Skeletal muscle cell (primary cell): Measurements from ENCODE around the gene CD40.
A peak's percentile ranks its signal among the peaks of the same experiment; 100 is the strongest.

Experiments
- DNase-seq: peaks from one replicate; pipeline ENCODE4 v3.0.0-alpha.2; 2010; ENCODE audit warnings: low read depth
- H3K4me3 ChIP-seq: 2 replicates; pipeline ENCODE4 v1.5.1; 2011; ENCODE audit warnings: low read depth, mild to moderate bottlenecking, control low read depth, low read length, moderate library complexity

The CD40 gene

GRCh38 chr20:46164254-46164653, 46.1 kb downstream of the CD40 start:
- H3K4me3 ChIP-seq: no peak overlapping the region
- DNase-seq: no peak

- no peak for DNase-seq
Measured at GRCh38 chr20:46167080-46167479, 49.0 kb downstream of the CD40 start.

GRCh38 chr20:46168438-46168837, 50.3 kb downstream of the CD40 start:
- no peak overlapping the region for H3K4me3 ChIP-seq

More at GRCh38 chr20:46167080-46167479, 49.0 kb downstream of the CD40 start:
- H3K4me3 ChIP-seq: no peak overlapping the region

GRCh38 chr20:46169245-46170171, 51.4 kb downstream of the CD40 start:
- no peak for DNase-seq
- H3K4me3 ChIP-seq: no peak overlapping the region

More at GRCh38 chr20:46168438-46168837, 50.3 kb downstream of the CD40 start:
- no peak for DNase-seq

GRCh38 chr20:46171476-46171875, 53.4 kb downstream of the CD40 start:
- no peak for DNase-seq
- H3K4me3 ChIP-seq: no peak overlapping the region

GRCh38 chr20:46171909-46172308, 53.8 kb downstream of the CD40 start:
- H3K4me3 ChIP-seq: no peak overlapping the region
- no peak for DNase-seq

GRCh38 chr20:46172455-46172854, 54.3 kb downstream of the CD40 start:
- DNase-seq: no peak
- H3K4me3 ChIP-seq: no peak overlapping the region

- no peak overlapping the region for H3K4me3 ChIP-seq
- DNase-seq: no peak
Measured at GRCh38 chr20:46172961-46173536, 54.9 kb downstream of the CD40 start.

- no peak for DNase-seq
- no peak overlapping the region for H3K4me3 ChIP-seq
Measured at GRCh38 chr20:46173652-46174468, 55.7 kb downstream of the CD40 start.

- H3K4me3 ChIP-seq: no peak overlapping the region
- DNase-seq: peak; percentile 0
Measured at GRCh38 chr20:46174469-46175126, 56.5 kb downstream of the CD40 start.

- DNase-seq: no peak
- no peak overlapping the region for H3K4me3 ChIP-seq
Measured at GRCh38 chr20:46175127-46175494, 57.0 kb downstream of the CD40 start.

GRCh38 chr20:46176739-46177378, 58.7 kb downstream of the CD40 start:
- DNase-seq: no peak

GRCh38 chr20:46177768-46178167, 59.7 kb downstream of the CD40 start:
- no peak overlapping the region for H3K4me3 ChIP-seq
- DNase-seq: no peak

More at GRCh38 chr20:46176739-46177378, 58.7 kb downstream of the CD40 start:
- H3K4me3 ChIP-seq: no peak overlapping the region

GRCh38 chr20:46178891-46179290, 60.8 kb downstream of the CD40 start:
- DNase-seq: no peak

More at GRCh38 chr20:46178891-46179290, 60.8 kb downstream of the CD40 start:
- H3K4me3 ChIP-seq: no peak overlapping the region
